SU-DHL-6 (cell line): ENCODE results near the gene CTBP1.
A peak's percentile ranks its signal among the peaks of the same experiment; 100 is the strongest.

Experiments used
- H2AFZ ChIP-seq: fragments of 200-600 bp; sonication (generic); 2 replicates; pipeline ENCODE4 v1.6.1; 2014; ENCODE audit warnings: low read depth, mild to moderate bottlenecking, moderate library complexity, mixed read lengths, antibody characterized with exemption, low read length; ENCODE audit not compliant: severe bottlenecking
- H3F3A ChIP-seq: fragments of 200-600 bp; shearing (Covaris generic); 2 replicates; pipeline ENCODE4 v1.6.0; 2016; ENCODE audit warnings: antibody characterized with exemption, mild to moderate bottlenecking; ENCODE audit not compliant: insufficient read depth
- H3K27ac ChIP-seq: fragments of 200-600 bp; sonication (generic); 2 replicates; pipeline ENCODE4 v1.5.1; 2016; ENCODE audit warnings: low read depth, mild to moderate bottlenecking, low read length, moderate library complexity, mixed read lengths
- H3K27me3 ChIP-seq: fragments of 200-600 bp; sonication (generic), shearing (Covaris generic); 2 replicates; pipeline ENCODE4 v1.6.0; 2014; ENCODE audit warnings: mild to moderate bottlenecking, low read length
- H3K36me3 ChIP-seq: fragments of 200-600 bp; sonication (generic); 2 replicates; pipeline ENCODE4 v1.6.1; 2014; ENCODE audit warnings: mild to moderate bottlenecking, low read length, mixed read lengths
- H3K4me2 ChIP-seq: fragments of 300-600, 200-600 bp; shearing (Covaris generic), sonication (generic); 2 replicates; pipeline ENCODE4 v1.6.0; 2014; ENCODE audit warnings: low read length, low read depth, mild to moderate bottlenecking; ENCODE audit not compliant: poor library complexity, severe bottlenecking
- H3K4me3 ChIP-seq: fragments of 200-600 bp; sonication (generic); 2 replicates; pipeline ENCODE4 v1.5.1; 2014; ENCODE audit warnings: antibody characterized with exemption, low read length, mild to moderate bottlenecking, mixed read lengths; ENCODE audit not compliant: insufficient read depth, poor library complexity, severe bottlenecking
- H3K79me2 ChIP-seq: fragments of 200-600 bp; sonication (generic); 2 replicates; pipeline ENCODE4 v1.6.1; 2014; ENCODE audit warnings: mild to moderate bottlenecking, low read length, moderate library complexity; ENCODE audit not compliant: insufficient read depth
- H3K9ac ChIP-seq: fragments of 200-600 bp; sonication (generic); 2 replicates; pipeline ENCODE4 v1.7.0; 2014; ENCODE audit warnings: mild to moderate bottlenecking, low read length
- H3K9me2 ChIP-seq: fragments of 200-600 bp; sonication (generic); replicated peaks from 2 replicates; pipeline ENCODE4 v1.6.1; 2014; ENCODE audit warnings: low read length; ENCODE audit not compliant: insufficient read depth
- H3K9me3 ChIP-seq: fragments of 200-600 bp; sonication (generic); 2 replicates; pipeline ENCODE4 v1.6.1; 2014; ENCODE audit warnings: low read length, mixed read lengths; ENCODE audit not compliant: insufficient read depth
- H4K20me1 ChIP-seq: fragments of 200-600 bp; sonication (generic); 2 replicates; pipeline ENCODE4 v1.6.1; 2014; ENCODE audit warnings: low read depth, mild to moderate bottlenecking, antibody characterized with exemption, low read length, moderate library complexity, mixed read lengths
- CTCF ChIP-seq: fragments of 200-600 bp; sonication (generic); IDR thresholded peaks from one replicate; pipeline ENCODE4 v1.5.1; 2017; ENCODE audit warnings: antibody characterized with exemption, mild to moderate bottlenecking, low read length, moderate library complexity; ENCODE audit not compliant: insufficient read depth, poor library complexity, severe bottlenecking
- EZH2phosphoT487 ChIP-seq: fragments of 200-600 bp; sonication (generic), shearing (Covaris generic); conservative IDR thresholded peaks from 2 replicates; pipeline ENCODE4 v1.6.1; 2018; ENCODE audit warnings: mild to moderate bottlenecking, antibody characterized with exemption, low read length, moderate library complexity, mixed read lengths

CTBP1 gene

GRCh38 chr4:1248245-1249147, at the start of gene CTBP1:
Gene CTBP1 (minus strand): TSS chr4:1249130. CDS start chr4:1241331, 7,799 bp downstream.
- peaks cover 58% of the 10 kb centered on the region for H3K79me2 ChIP-seq
- peak within 1 kb of the TSS; percentile 91 for H3K4me2 ChIP-seq
- peak within 1 kb of the TSS; percentile 99 for H3K4me3 ChIP-seq
- H3K27me3 ChIP-seq: no peaks in the 10 kb centered on the region
- peak within 1 kb of the TSS; percentile 100 for H3K9ac ChIP-seq
- no peaks in the 10 kb centered on the region for H3K9me2 ChIP-seq
- no peaks in the 10 kb centered on the region; the same call in 1 of the 2 replicates for H4K20me1 ChIP-seq
- peak within 1 kb of the TSS; percentile 89 for H3K27ac ChIP-seq
- no peaks in the 10 kb centered on the region for H3F3A ChIP-seq
- H3K36me3 ChIP-seq: peaks cover 4% of the 10 kb centered on the region; the same call in 1 of the 2 replicates
- H3K9me3 ChIP-seq: no peaks in the 10 kb centered on the region
- TF ChIP-seq CTCF: no peak
- TF ChIP-seq EZH2phosphoT487: no peak
- peak within 1 kb of the TSS; percentile 86 for H2AFZ ChIP-seq

GRCh38 chr4:1298461-1298860, 49.5 kb upstream of the CTBP1 start:
- Histone ChIP-seq H4K20me1 (no peaks in the 10 kb centered on the region), H3K9me3 (no peaks in the 10 kb centered on the region), H3K36me3 (no peaks in the 10 kb centered on the region), H3K4me2 (no peak overlapping the region), H3K9ac (no peak overlapping the region), H3K79me2 (peaks cover 78% of the 10 kb centered on the region), H3K9me2 (no peaks in the 10 kb centered on the region), H3K27ac (no peak overlapping the region), H3K27me3 (no peaks in the 10 kb centered on the region), H2AFZ (no peak overlapping the region), H3F3A (no peaks in the 10 kb centered on the region), H3K4me3 (no peak overlapping the region)
- no peak for TF ChIP-seq EZH2phosphoT487
- TF ChIP-seq CTCF: no peak

GRCh38 chr4:1297456-1298325, 48.8 kb upstream of the CTBP1 start:
- H3K36me3 ChIP-seq: no peaks in the 10 kb centered on the region
- no peaks in the 10 kb centered on the region for H3F3A ChIP-seq
- TF ChIP-seq EZH2phosphoT487: no peak
- TF ChIP-seq CTCF: no peak
- H3K4me3 ChIP-seq: no peak overlapping the region
- H3K9me2 ChIP-seq: no peaks in the 10 kb centered on the region
- H3K4me2 ChIP-seq: no peak overlapping the region
- no peak overlapping the region for H2AFZ ChIP-seq
- no peak overlapping the region for H3K9ac ChIP-seq
- no peak overlapping the region for H3K27ac ChIP-seq
- peaks cover 78% of the 10 kb centered on the region for H3K79me2 ChIP-seq
- H3K9me3 ChIP-seq: no peaks in the 10 kb centered on the region
- H4K20me1 ChIP-seq: no peaks in the 10 kb centered on the region
- H3K27me3 ChIP-seq: no peaks in the 10 kb centered on the region
